HepG2 (cell line): ENCODE results near the gene DIRAS1. TPM values are rescaled to one million over a fixed set of nuclear protein-coding genes. Genes with fewer than 3 reads are reported as not detected.

ENCODE experiments used
- ATAC-seq: fragments of 200-7000 bp; cut with Tn5 transposase; 3 replicates; pipeline ENCODE4 v1.9.1; 2020; ENCODE audit warnings: mild to moderate bottlenecking, moderate library complexity
- BruUV-seq: library from RNA; stranded (reverse); fragments of 400-500 nt; replicated peaks from 2 replicates; lab custom pipeline; 2021; lab: Mats Ljungman, UMichigan
- CTCF ChIA-PET: fragments of 300-600 bp; formaldehyde crosslinking; extraction: SDS; loops from one replicate; lab custom pipeline; 2021; ENCODE audit warnings: low total read pairs, inconsistent platforms, low intra/inter-chr PET ratio; lab: Yijun Ruan, JAX
- POLR2A ChIA-PET: fragments of 350-600 bp; sonication (Branson Sonifier 250); formaldehyde crosslinking; loops from one replicate; lab custom pipeline; 2020; ENCODE audit warnings: antibody characterized with exemption, inconsistent platforms; lab: Yijun Ruan, JAX
- DNase-seq: peaks from one replicate; pipeline ENCODE4 v3.0.0-alpha.2; 2015; ENCODE audit warnings: low spot score
- FAIRE-seq: peaks from 3 replicates; lab custom pipeline; 2011; peaks lifted over from hg19 to GRCh38; lab: Jason Lieb, UNC
- H2AFZ ChIP-seq: one replicate; pipeline ENCODE4 v1.6.1; 2011; ENCODE audit warnings: low read length, inconsistent platforms
- H3K27ac ChIP-seq: fragments of 300-600 bp; 3 replicates; pipeline ENCODE4 v1.8.0; 2011; ENCODE audit warnings: mixed run types, mild to moderate bottlenecking, mixed read lengths, low read length, inconsistent platforms; ENCODE audit not compliant: insufficient read depth; ENCODE audit errors: extremely low read length
- H3K27me3 ChIP-seq, 2 experiments: fragments of 200-600 bp in 1 of 2; 2 replicates in 1 of 2; 3 replicates in 1 of 2; pipeline versions ENCODE4 v1.6.0 to v1.8.0; 2011; ENCODE audit warnings: low read length in 2 of 2, mild to moderate bottlenecking in 2 of 2, moderate library complexity in 2 of 2, inconsistent platforms in 1 of 2; ENCODE audit not compliant: insufficient read depth in 2 of 2, control insufficient read depth in 1 of 2
- H3K36me3 ChIP-seq, 2 experiments: fragments of 200-600 bp in 1 of 2; replicated peaks in 1 of 2; 2 replicates in 1 of 2; 3 replicates in 1 of 2; pipeline versions ENCODE4 v1.5.1 to v1.8.0; 2011; ENCODE audit warnings: low read length in 2 of 2, inconsistent platforms in 1 of 2; ENCODE audit not compliant: insufficient read depth in 2 of 2, control insufficient read depth in 1 of 2
- H3K4me1 ChIP-seq: 2 replicates; pipeline ENCODE4 v1.5.1; 2012; ENCODE audit warnings: low read length, inconsistent platforms; ENCODE audit not compliant: insufficient read depth
- H3K4me2 ChIP-seq: 2 replicates; pipeline ENCODE4 v1.6.0; 2011; ENCODE audit warnings: low read depth, low read length, inconsistent platforms
- H3K4me3 ChIP-seq, 3 experiments: fragments of 200-600 bp in 1 of 3; sonication (generic), shearing (Covaris generic) in 1 of 3; replicated peaks in 1 of 3; 2 replicates each; pipeline ENCODE4 v1.5.1; 2011 to 2016; ENCODE audit warnings: low read length in 3 of 3, inconsistent platforms in 2 of 3, low read depth in 2 of 3, mild to moderate bottlenecking in 2 of 3, control low read depth in 1 of 3, mixed read lengths in 1 of 3; ENCODE audit not compliant: insufficient read depth in 1 of 3
- H3K79me2 ChIP-seq: one replicate; pipeline ENCODE4 v1.6.1; 2011; ENCODE audit warnings: low read length, inconsistent platforms; ENCODE audit not compliant: insufficient read depth
- H3K9ac ChIP-seq: 2 replicates; pipeline ENCODE4 v1.6.0; 2011; ENCODE audit warnings: mild to moderate bottlenecking, low read depth, low read length, inconsistent platforms; ENCODE audit not compliant: insufficient read depth
- H3K9me3 ChIP-seq: 2 replicates; pipeline ENCODE4 v1.5.1; 2012; ENCODE audit warnings: mild to moderate bottlenecking, low read length
- H4K20me1 ChIP-seq: 2 replicates; pipeline ENCODE4 v1.6.0; 2011; ENCODE audit warnings: inconsistent platforms, mild to moderate bottlenecking, low read length, moderate library complexity; ENCODE audit not compliant: insufficient read depth
- CHD4 ChIP-seq: fragments of 200-600 bp; sonication (generic); IDR thresholded peaks from 2 replicates; pipeline ENCODE4 v1.7.0; 2017; ENCODE audit warnings: mild to moderate bottlenecking, low read length, borderline replicate concordance
- HNF1B ChIP-seq: sonication (generic); formaldehyde crosslinking; IDR thresholded peaks from 2 replicates; pipeline ENCODE4 v1.5.1; 2020; ENCODE audit warnings: mild to moderate bottlenecking, moderate library complexity, missing genetic modification reagents
- IRF2 ChIP-seq: IDR thresholded peaks from 2 replicates; pipeline ENCODE4 v1.6.1; 2018; ENCODE audit warnings: missing genetic modification reagents, missing compliant biosample characterization
- KDM4B ChIP-seq: sonication (generic); formaldehyde crosslinking; IDR thresholded peaks from 2 replicates; pipeline ENCODE4 v1.4.0; 2020; ENCODE audit warnings: missing genetic modification reagents
- LCORL ChIP-seq, 2 experiments: fragments of 450-650 bp in 1 of 2; sonication (generic) in 1 of 2; formaldehyde crosslinking in 1 of 2; IDR thresholded peaks; 2 replicates each; pipeline versions ENCODE4 v1.5.0 to v1.6.1; 2017 to 2020; ENCODE audit warnings: antibody characterized with exemption in 1 of 2, missing genetic modification reagents in 1 of 2
- MAZ ChIP-seq, 2 experiments: sonication (generic) in 1 of 2; formaldehyde crosslinking in 1 of 2; IDR thresholded peaks; 2 replicates each; pipeline versions ENCODE4 v1.5.0 to v1.6.1; 2012 to 2020; ENCODE audit warnings: low read depth in 2 of 2, mild to moderate bottlenecking in 2 of 2, borderline replicate concordance in 1 of 2, improper control_type of control experiment in 1 of 2, low read length in 1 of 2, missing genetic modification reagents in 1 of 2, moderate library complexity in 1 of 2
- MYPOP ChIP-seq: sonication (generic); formaldehyde crosslinking; IDR thresholded peaks from 2 replicates; pipeline ENCODE4 v1.8.1; 2023; ENCODE audit warnings: mild to moderate bottlenecking, moderate library complexity, missing genetic modification reagents
- SAFB2 ChIP-seq: sonication (generic); formaldehyde crosslinking; IDR thresholded peaks from 2 replicates; pipeline ENCODE4 v1.5.1; 2020; ENCODE audit warnings: missing genetic modification reagents, low read depth, mild to moderate bottlenecking, borderline replicate concordance
- SAP130 ChIP-seq: IDR thresholded peaks from 2 replicates; pipeline ENCODE4 v1.6.1; 2016; ENCODE audit warnings: low read depth
- SOX5 ChIP-seq: IDR thresholded peaks from 2 replicates; pipeline ENCODE4 v1.6.1; 2016; ENCODE audit warnings: borderline replicate concordance
- ZGPAT ChIP-seq: IDR thresholded peaks from 2 replicates; pipeline ENCODE4 v1.6.1; 2016; ENCODE audit warnings: mild to moderate bottlenecking
- ZNF235 ChIP-seq: sonication (generic); formaldehyde crosslinking; IDR thresholded peaks from 2 replicates; pipeline ENCODE4 v1.8.1; 2023; ENCODE audit warnings: mild to moderate bottlenecking, missing genetic modification reagents, borderline replicate concordance
- ZNF430 ChIP-seq: sonication (generic); formaldehyde crosslinking; IDR thresholded peaks from 2 replicates; pipeline ENCODE4 v1.9.0; 2021; ENCODE audit warnings: mild to moderate bottlenecking, missing genetic modification reagents
- ZNF577 ChIP-seq: sonication (generic); formaldehyde crosslinking; IDR thresholded peaks from 2 replicates; pipeline ENCODE4 v1.4.0; 2020; ENCODE audit warnings: mild to moderate bottlenecking, low read depth, missing genetic modification reagents, borderline replicate concordance
- ZNF691 ChIP-seq: sonication (generic); formaldehyde crosslinking; IDR thresholded peaks from 2 replicates; pipeline ENCODE4 v1.4.0; 2020; ENCODE audit warnings: missing genetic modification reagents, low read depth, mild to moderate bottlenecking, borderline replicate concordance
- ZNF891 ChIP-seq: sonication (generic); formaldehyde crosslinking; IDR thresholded peaks from 2 replicates; pipeline ENCODE4 v1.5.0; 2020; ENCODE audit warnings: mild to moderate bottlenecking, missing genetic modification reagents
- WGBS: methylation state at CpG from one replicate; pipeline ENCODE4 v1.1.6; 2017; ENCODE audit warnings: low lambda C conversion rate; 5-methylcytosine and 5-hydroxymethylcytosine counted together
- in situ Hi-C: cut with HindIII; loops from 2 replicates; pipeline ENCODE4 v1.10.0; 2017; ENCODE audit warnings: low pct_unique_long_range_greater_than_20kb; ENCODE audit not compliant: extremely low pct_ligation_motif_present
- intact Hi-C: fragments of 100-400 bp; cut with micrococcal nuclease; formaldehyde crosslinking; loops from one replicate; pipeline ENCODE4 v1.10.0; 2022; ENCODE audit not compliant: unreplicated experiment
- polyA plus RNA-seq, 8 experiments: library from polyadenylated mRNA; depleted of rRNA in 3 of 8; stranded (reverse) in 7 of 8; unstranded in 1 of 8; fragments of >200 nt; fragmentation: Illumina TruSeq in 4 of 8; extraction: Trizol in 4 of 8; gene quantifications; 2 replicates each; pipeline versions ENCODE4 v1.2.1 to v1.2.3, GENCODE V29; 2011 to 2016; ENCODE audit warnings: low read depth in 4 of 8, missing spikeins in 1 of 8, mixed read lengths in 1 of 8; ENCODE audit not compliant: insufficient read depth in 1 of 8
- total RNA-seq, 5 experiments: library from RNA; depleted of rRNA; stranded (reverse); fragments of >200 nt; fragmentation: Illumina TruSeq; extraction: Trizol; gene quantifications; 2 replicates each; pipeline ENCODE4 v1.2.3, GENCODE V29; 2016; ENCODE audit warnings: low read depth in 1 of 5

The DIRAS1 gene
- total and polyA plus RNA-seq, 2 of the 13 experiments (the other 11 are each of a cell fraction or from before 2014, with no cell fraction given) = 0.97 to 1.8 TPM

GRCh38 chr19:2703077-2703437, 18.1 kb downstream of the DIRAS1 start (continued):
- TF ChIP-seq CHD4 (peak; percentile 18), IRF2 (CRISPR knock-in tag) (0 out of 2 replicates have a peak, but pooled peaks have one; percentile 37), SOX5 (CRISPR knock-in tag) (no peak), HNF1B (CRISPR knock-in tag) (0 out of 2 replicates have a peak, but pooled peaks have one; percentile 31), ZGPAT (0 out of 2 replicates have a peak, but pooled peaks have one; percentile 47), ZNF691 (CRISPR knock-in tag) (no peak)

- 3% methylated on average over 38 of the region's 77 CpGs for WGBS
- Histone ChIP-seq H3K9me3 (no peaks in the 10 kb centered on the region), H3K4me1 (peaks cover 36% of the 10 kb centered on the region), H2AFZ (no peak within 1 kb of the TSS), H4K20me1 (no peaks in the 10 kb centered on the region), H3K4me3 (peak within 1 kb of the TSS; percentile 75 to 96 (median 82)), H3K27ac (no peak within 1 kb of the TSS), H3K36me3 (no peaks in the 10 kb centered on the region), H3K9ac (peak within 1 kb of the TSS; percentile 75), H3K4me2 (peak within 1 kb of the TSS; percentile 87), H3K79me2 (no peaks in the 10 kb centered on the region), H3K27me3 (no peaks in the 10 kb centered on the region; a peak in 1 of 5 replicates)
- peak; percentile 92 for ATAC-seq
- POLR2A ChIA-PET = interaction anchor here (0.7 to 3.6 kb wide), 4 partner anchors 16 to 248 kb away, joined by 3 to 28 read pairs (median 6); no protein-coding TSS in a partner anchor
- in situ Hi-C loops (no loop called here), intact Hi-C loops (loop anchor here (5.0 kb wide), 1 partner anchor 605 kb away; no protein-coding TSS in a partner anchor)
- DNase-seq = peak; percentile 78
- CTCF ChIA-PET = no interaction called here
- BruUV-seq = no TSS peak
- no peak for FAIRE-seq
- TF ChIP-seq MAZ (IDR thresholded peaks at IDR 0.05; ENCODE audit: borderline replicate concordance, low read depth, low read length) (0 out of 2 replicates have a peak, but pooled peaks have one; percentile 20), MAZ (CRISPR knock-in tag; IDR thresholded peaks at IDR 0.05; ENCODE audit: low read depth) (peak; percentile 78), ZNF577 (CRISPR knock-in tag) (no peak), KDM4B (CRISPR knock-in tag) (no peak), SAFB2 (CRISPR knock-in tag) (no peak), SAP130 (CRISPR knock-in tag) (peak; percentile 36; the same call in 1 of the 2 replicates), ZNF891 (CRISPR knock-in tag) (no peak), MYPOP (CRISPR knock-in tag) (no peak), ZNF430 (CRISPR knock-in tag) (no peak), LCORL (IDR thresholded peaks at IDR 0.05) (no peak), LCORL (CRISPR knock-in tag; IDR thresholded peaks at IDR 0.05) (no peak), ZNF235 (CRISPR knock-in tag) (no peak)
Measured at GRCh38 chr19:2702170-2703076, 18.7 kb downstream of the DIRAS1 start, which contains the start of gene GNG7. Gene GNG7 (minus strand): TSS chr19:2702694. CDS start chr19:2520688, 182,006 bp downstream.
